ENCODE data around the gene PGM1.

PGM1 gene

DNA sequence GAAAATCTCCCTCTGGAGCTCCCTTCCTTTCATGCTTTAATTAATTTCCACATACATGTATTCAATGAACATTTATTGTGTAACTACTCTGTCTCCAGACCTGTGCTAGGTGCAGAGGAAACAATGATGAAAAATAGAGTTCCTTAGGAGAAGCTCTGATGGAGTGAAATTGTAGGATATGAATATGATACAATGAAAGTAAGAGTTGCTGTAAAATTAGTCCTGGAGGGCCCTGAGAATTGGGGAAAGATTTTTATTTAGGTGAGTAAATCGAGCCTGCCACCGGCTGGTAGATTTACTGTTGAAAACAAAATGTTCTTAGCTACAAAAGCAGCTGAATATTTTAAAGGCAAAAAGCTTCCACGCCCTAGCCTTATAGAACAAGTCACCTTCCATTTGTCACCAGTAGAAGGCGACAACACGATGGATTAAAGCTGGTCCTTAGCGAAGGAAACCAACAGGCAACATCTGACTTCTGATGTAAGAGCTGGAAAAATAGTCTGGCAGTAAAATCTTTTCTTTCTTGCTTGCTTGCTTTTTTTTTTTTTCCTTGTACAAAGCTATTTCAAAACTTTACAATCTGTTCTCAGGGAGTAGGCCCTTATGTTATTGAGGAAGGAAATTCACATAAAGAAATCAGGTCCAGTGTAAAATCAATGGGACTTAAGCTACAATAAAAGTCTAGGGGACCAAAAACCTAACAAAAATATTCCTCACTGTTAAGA lies 98.7 kb downstream of the PGM1 start:
- no peak for FAIRE-seq
- peak; percentile 57 for DNase-seq (ENCODE audit: insufficient read length, low spot score)

DNA sequence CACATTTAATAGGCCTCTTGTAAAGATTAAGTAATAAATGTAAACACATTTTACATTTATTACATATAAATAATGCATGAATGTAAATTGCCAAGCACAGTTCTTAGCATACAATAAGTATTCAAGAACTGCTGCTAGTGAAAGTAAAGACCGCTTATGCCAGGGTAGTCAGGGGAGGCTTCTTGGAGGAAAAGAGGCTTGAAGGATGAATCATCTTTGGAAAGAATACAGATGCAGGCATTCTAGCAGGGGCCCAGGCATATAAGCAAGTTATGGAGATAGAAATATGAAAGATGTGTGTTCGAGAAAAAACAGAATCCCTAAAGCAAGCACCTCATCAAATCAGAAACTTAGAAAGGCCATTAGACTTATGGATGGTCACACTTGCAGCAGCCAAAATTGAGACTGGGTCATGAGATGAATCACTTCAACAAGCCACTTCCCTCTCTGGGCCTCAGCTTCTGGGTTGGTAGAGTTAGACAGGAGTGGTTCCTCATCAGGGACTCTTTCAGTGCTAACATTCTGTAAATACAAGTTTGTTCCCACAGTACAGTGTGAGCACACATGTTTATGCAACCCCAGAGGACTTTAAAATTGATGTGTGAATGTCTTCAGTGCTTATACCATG lies 100.8 kb downstream of the PGM1 start:
- FAIRE-seq, result no peak
- no peak for DNase-seq (ENCODE audit: insufficient read length, low spot score)

DNA sequence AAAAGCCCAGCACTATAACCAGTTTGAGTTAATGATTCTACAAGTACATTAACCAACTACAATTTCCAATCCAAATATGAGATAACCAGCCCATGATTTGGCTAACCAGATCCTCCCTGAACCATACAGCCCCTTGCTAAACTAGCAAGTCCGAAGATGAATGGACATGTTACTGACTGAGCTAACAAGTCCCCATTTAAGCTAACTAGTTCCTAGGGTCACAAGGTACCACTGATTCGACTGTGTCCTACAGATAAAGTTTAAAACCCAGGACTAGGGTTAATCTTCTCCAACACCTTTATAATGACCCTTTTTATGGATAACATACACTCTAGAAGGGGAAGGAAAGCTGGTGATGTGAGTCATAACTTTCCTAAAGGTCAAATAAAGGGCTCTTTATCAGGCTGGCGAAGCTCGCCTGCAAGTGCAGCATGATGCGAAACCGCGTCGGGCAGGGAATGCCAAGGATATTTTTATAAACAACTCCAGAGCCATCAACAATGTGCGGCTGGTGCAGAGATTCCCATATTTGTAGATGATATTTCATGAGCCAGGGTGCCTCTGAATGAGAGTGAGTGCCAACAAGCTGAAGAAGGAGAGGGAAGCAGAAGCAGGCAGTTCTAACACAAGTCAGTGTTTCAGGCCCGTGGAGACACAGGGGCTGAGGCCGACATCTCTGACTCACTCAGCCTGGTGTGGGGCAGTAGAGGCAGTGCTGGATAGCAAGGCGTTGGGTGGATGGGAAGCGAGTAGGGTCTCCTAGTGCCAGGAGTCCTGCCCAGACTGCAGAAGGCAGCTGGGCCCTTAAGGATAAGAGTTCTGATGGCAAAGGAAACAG lies 105.0 kb downstream of the PGM1 start:
- no peak for FAIRE-seq
- DNase-seq (ENCODE audit: insufficient read length, low spot score), result no peak

DNA sequence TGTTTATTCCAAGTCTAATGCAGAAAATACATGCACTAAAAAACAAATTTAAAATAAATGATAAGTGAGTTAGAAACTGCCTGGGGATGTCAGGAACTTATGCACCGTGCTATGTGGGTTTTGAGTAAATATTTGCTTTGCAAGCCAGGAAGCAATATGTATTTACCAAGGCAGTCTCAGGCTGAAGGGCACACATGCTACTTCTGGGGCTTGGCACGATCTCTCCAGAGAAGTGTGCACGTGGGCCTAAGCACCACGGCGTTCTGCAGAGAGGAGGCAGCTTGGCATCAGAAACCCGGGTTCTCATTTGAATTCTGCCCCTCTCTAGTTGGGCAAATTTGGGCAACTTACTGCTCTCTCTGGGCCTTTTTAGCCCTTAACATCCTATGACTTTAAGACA lies 108.0 kb downstream of the PGM1 start:
- no peak for FAIRE-seq
- no peak for DNase-seq (ENCODE audit: insufficient read length, low spot score)

GRCh38 chr1:63703701-63704107 lies 110.5 kb downstream of the PGM1 start:
- no peak for FAIRE-seq

DNA sequence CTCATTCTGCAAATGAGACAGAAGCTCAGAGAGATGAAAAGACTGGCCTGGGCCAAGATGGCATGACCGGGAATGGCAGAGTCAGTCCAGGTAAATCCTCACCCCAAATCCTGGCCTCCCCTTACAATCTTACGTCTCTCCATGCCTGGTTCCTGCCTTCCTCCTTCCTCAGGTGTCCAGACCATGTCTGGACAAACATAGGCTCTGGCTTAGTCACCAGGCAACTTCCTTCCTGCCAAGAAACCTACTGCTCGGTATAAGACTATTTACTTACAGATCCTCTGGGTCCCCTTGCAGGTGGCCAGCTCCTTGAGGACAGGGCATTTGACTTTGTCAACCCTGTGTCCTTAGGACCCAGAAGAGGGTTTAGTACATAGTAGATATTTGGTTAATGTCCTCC lies 111.2 kb downstream of the PGM1 start:
- no peak for DNase-seq (ENCODE audit: insufficient read length, low spot score)
- FAIRE-seq, result no peak

More at GRCh38 chr1:63703701-63704107, 110.5 kb downstream of the PGM1 start:
- no peak for DNase-seq (ENCODE audit: insufficient read length, low spot score)

GRCh38 chr1:63705078-63705477 lies 111.9 kb downstream of the PGM1 start:
- DNase-seq (ENCODE audit: insufficient read length, low spot score), result no peak
- FAIRE-seq, result no peak

- DNase-seq (ENCODE audit: insufficient read length, low spot score), result no peak
- no peak for FAIRE-seq
Observed at GRCh38 chr1:63709267-63709828, 116.1 kb downstream of the PGM1 start.

All from HTR-8/SVneo (cell line).